Mesothelial cell of epicardium (in vitro differentiated cells): ENCODE measurements around the gene B3GAT1. TPM values are rescaled to one million over a fixed set of nuclear protein-coding genes. Genes with fewer than 3 reads are reported as not detected.
"Not testable (repeated sequence)": the region's sequence is repeated elsewhere in the genome, so short reads cannot be mapped to it uniquely, and the experiment has no call there.

Experiments used
- DNase-seq, 2 experiments: peaks; one replicate each; pipeline ENCODE4 v3.0.0; 2021; ENCODE audit warnings: low spot score in 2 of 2; ENCODE audit not compliant: unreplicated experiment in 2 of 2
- H3K27ac Mint-ChIP-seq: 2 replicates; pipeline ENCODE4 v1.8.0; 2021; ENCODE audit warnings: mixed read lengths
- H3K27me3 Mint-ChIP-seq: 2 replicates; pipeline ENCODE4 v1.8.0; 2021; ENCODE audit warnings: low read depth, mixed read lengths
- H3K36me3 Mint-ChIP-seq: 2 replicates; pipeline ENCODE4 v1.8.0; 2021; ENCODE audit warnings: mixed read lengths
- H3K4me1 Mint-ChIP-seq: 2 replicates; pipeline ENCODE4 v1.8.0; 2021; ENCODE audit warnings: mixed read lengths
- H3K4me3 Mint-ChIP-seq: 2 replicates; pipeline ENCODE4 v1.8.0; 2021; ENCODE audit warnings: mild to moderate bottlenecking, moderate library complexity, mixed read lengths
- H3K9me3 Mint-ChIP-seq: 2 replicates; pipeline ENCODE4 v1.8.0; 2021; ENCODE audit warnings: mixed read lengths
- total RNA-seq: library from RNA; stranded (reverse); gene quantifications from 3 replicates; pipeline ENCODE4 v1.2.1, GENCODE V29; 2021
- TF ChIP-seq, protein P1 (sequence below): fragments of 200-600 bp; sonication (generic); IDR thresholded peaks from one replicate; pipeline ENCODE4 v1.5.0; 2021; ENCODE audit warnings: antibody characterized with exemption; ENCODE audit not compliant: unreplicated experiment

The B3GAT1 gene, protein sequence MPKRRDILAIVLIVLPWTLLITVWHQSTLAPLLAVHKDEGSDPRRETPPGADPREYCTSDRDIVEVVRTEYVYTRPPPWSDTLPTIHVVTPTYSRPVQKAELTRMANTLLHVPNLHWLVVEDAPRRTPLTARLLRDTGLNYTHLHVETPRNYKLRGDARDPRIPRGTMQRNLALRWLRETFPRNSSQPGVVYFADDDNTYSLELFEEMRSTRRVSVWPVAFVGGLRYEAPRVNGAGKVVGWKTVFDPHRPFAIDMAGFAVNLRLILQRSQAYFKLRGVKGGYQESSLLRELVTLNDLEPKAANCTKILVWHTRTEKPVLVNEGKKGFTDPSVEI
- 1.4 to 1.5 TPM (median 1.5 TPM) in 3 replicates for total RNA-seq

GRCh38 chr11:134412203-134413042 lies at the start of gene B3GAT1:
Gene B3GAT1, minus strand, starts transcription at chr11:134412242. Its CDS starts 24,583 bp downstream, at chr11:134387659.
- Mint-ChIP-seq H3K27ac (no peak within 1 kb of the TSS), H3K4me3 (peak within 1 kb of the TSS; percentile 65), H3K9me3 (no peaks in the 10 kb centered on the region), H3K4me1 (no peaks in the 10 kb centered on the region), H3K27me3 (peaks cover 81% of the 10 kb centered on the region), H3K36me3 (no peaks in the 10 kb centered on the region)
- peak in 1 of 2 experiments; percentile 47 for DNase-seq
- TF ChIP-seq, protein P1, sequence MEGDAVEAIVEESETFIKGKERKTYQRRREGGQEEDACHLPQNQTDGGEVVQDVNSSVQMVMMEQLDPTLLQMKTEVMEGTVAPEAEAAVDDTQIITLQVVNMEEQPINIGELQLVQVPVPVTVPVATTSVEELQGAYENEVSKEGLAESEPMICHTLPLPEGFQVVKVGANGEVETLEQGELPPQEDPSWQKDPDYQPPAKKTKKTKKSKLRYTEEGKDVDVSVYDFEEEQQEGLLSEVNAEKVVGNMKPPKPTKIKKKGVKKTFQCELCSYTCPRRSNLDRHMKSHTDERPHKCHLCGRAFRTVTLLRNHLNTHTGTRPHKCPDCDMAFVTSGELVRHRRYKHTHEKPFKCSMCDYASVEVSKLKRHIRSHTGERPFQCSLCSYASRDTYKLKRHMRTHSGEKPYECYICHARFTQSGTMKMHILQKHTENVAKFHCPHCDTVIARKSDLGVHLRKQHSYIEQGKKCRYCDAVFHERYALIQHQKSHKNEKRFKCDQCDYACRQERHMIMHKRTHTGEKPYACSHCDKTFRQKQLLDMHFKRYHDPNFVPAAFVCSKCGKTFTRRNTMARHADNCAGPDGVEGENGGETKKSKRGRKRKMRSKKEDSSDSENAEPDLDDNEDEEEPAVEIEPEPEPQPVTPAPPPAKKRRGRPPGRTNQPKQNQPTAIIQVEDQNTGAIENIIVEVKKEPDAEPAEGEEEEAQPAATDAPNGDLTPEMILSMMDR = no peak

DNA sequence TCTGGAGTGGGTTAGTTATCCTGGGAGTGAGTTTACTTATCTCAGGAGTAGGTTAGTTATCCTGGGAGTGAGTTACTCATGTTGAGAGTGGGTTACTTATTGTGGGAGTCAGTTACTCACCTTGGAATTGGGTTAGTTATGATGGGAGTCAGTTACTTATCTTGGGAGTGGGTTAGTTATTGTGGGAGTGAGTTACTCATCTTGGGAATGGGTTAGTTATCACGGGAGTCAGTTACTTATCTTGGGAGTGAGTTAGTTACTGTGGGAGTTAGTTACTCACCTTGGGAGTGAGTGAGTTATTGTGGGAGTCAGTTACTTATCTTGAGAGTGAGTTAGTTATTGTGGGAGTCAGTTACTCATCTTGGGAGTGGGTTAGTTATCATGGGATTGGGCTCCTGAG lies 49.6 kb upstream of the B3GAT1 start:
- no peaks in the 10 kb centered on the region for H3K36me3 Mint-ChIP-seq
- no peaks in the 10 kb centered on the region for H3K4me1 Mint-ChIP-seq
- H3K4me3 Mint-ChIP-seq = no peak overlapping the region
- H3K9me3 Mint-ChIP-seq = peaks cover 4% of the 10 kb centered on the region
- no peak overlapping the region for H3K27ac Mint-ChIP-seq
- H3K27me3 Mint-ChIP-seq = peaks cover 55% of the 10 kb centered on the region
- DNase-seq = no peak
- TF ChIP-seq, protein P1 = no peak

DNA sequence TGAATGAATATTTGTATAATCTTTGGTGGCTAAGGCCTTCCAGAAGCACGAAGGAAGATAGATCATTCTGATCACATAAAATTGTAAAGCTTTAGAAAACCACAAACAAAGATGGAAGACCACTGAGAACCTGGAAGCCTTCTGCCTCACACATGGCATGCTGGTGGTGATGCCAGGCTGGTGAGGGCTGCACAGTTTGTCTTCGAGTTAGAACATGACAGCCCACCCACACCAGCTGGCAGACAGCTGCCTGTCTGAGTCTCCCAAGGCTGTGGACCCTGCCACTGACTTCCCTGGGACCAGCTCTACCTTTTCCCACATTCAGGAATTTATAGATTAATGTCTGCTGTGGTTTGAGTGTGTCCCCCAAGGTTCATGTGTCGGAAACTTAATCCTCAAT lies 48.8 kb upstream of the B3GAT1 start:
- Mint-ChIP-seq H3K27ac (no peak overlapping the region), H3K4me3 (no peak overlapping the region), H3K4me1 (no peaks in the 10 kb centered on the region), H3K9me3 (peaks cover 4% of the 10 kb centered on the region), H3K27me3 (peaks cover 49% of the 10 kb centered on the region), H3K36me3 (no peaks in the 10 kb centered on the region)
- no peak for DNase-seq
- TF ChIP-seq, protein P1 = no peak

GRCh38 chr11:134460062-134460561 lies 48.1 kb upstream of the B3GAT1 start:
- Mint-ChIP-seq H3K4me1 (no peaks in the 10 kb centered on the region), H3K36me3 (no peaks in the 10 kb centered on the region), H3K4me3 (no peak overlapping the region), H3K27me3 (peaks cover 41% of the 10 kb centered on the region), H3K9me3 (peaks cover 4% of the 10 kb centered on the region), H3K27ac (no peak overlapping the region)
- TF ChIP-seq, protein P1 = no peak
- DNase-seq = no peak

GRCh38 chr11:134459246-134460061 lies 47.4 kb upstream of the B3GAT1 start:
- TF ChIP-seq, protein P1 = no peak
- no peaks in the 10 kb centered on the region for H3K4me1 Mint-ChIP-seq
- H3K27me3 Mint-ChIP-seq = peaks cover 35% of the 10 kb centered on the region
- no peak for DNase-seq
- no peak overlapping the region for H3K27ac Mint-ChIP-seq
- H3K4me3 Mint-ChIP-seq = no peak overlapping the region
- H3K9me3 Mint-ChIP-seq = peaks cover 4% of the 10 kb centered on the region
- no peaks in the 10 kb centered on the region for H3K36me3 Mint-ChIP-seq

DNA sequence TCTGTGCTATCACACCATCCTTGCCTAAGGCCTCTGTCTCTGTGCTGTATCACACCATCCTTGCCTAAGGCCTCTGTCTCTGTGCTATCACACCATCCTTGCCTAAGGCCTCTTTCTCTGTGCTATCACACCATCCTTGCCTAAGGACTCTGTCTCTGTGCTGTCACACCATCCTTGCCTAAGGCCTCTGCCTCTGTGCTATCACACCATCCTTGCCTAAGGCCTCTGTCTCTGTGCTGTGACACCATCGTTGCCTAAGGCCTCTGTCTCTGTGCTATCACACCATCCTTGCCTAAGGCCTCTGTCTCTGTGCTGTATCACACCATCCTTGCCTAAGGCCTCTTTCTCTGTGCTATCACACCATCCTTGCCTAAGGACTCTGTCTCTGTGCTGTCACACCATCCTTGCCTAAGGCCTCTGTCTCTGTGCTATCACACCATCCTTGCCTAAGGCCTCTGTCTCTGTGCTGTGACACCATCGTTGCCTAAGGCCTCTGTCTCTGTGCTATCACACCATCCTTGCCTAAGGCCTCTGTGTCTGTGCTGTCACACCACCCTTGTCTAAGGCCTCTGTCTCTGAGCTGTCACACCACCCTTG lies 45.5 kb upstream of the B3GAT1 start:
- not testable (repeated sequence) for H3K27ac Mint-ChIP-seq, H3K4me3 Mint-ChIP-seq, H3K36me3 Mint-ChIP-seq, H3K4me1 Mint-ChIP-seq, H3K9me3 Mint-ChIP-seq, DNase-seq
- H3K27me3 Mint-ChIP-seq = peaks cover 29% of the 10 kb centered on the region
